Memory B cell (primary cell): ENCODE data around the gene DTX3.

Experiments used
- ATAC-seq: fragments of 150-1000 bp; cut with Tn5 transposase; 2 replicates; pipeline ENCODE4 v1.10.0; 2021; ENCODE audit warnings: low read depth, mild to moderate bottlenecking, moderate library complexity
- DNase-seq, 2 donors: peaks; one replicate each; pipeline ENCODE4 v3.0.0; 2022; ENCODE audit warnings: low spot score in 2 of 2
- H3K27ac Mint-ChIP-seq: one replicate; pipeline ENCODE4 v1.8.0; 2022; ENCODE audit warnings: mild to moderate bottlenecking, moderate library complexity, mixed read lengths
- H3K27me3 Mint-ChIP-seq: one replicate; pipeline ENCODE4 v1.8.0; 2022; ENCODE audit warnings: mixed read lengths
- H3K36me3 Mint-ChIP-seq: one replicate; pipeline ENCODE4 v1.8.0; 2022; ENCODE audit warnings: mild to moderate bottlenecking, mixed read lengths
- H3K4me1 Mint-ChIP-seq: one replicate; pipeline ENCODE4 v1.8.0; 2022; ENCODE audit warnings: mixed read lengths
- H3K4me3 Mint-ChIP-seq: one replicate; pipeline ENCODE4 v1.8.0; 2022; ENCODE audit warnings: mild to moderate bottlenecking, moderate library complexity, mixed read lengths
- H3K9me3 Mint-ChIP-seq: one replicate; pipeline ENCODE4 v1.8.0; 2022; ENCODE audit warnings: mixed read lengths

DTX3 gene

DNA sequence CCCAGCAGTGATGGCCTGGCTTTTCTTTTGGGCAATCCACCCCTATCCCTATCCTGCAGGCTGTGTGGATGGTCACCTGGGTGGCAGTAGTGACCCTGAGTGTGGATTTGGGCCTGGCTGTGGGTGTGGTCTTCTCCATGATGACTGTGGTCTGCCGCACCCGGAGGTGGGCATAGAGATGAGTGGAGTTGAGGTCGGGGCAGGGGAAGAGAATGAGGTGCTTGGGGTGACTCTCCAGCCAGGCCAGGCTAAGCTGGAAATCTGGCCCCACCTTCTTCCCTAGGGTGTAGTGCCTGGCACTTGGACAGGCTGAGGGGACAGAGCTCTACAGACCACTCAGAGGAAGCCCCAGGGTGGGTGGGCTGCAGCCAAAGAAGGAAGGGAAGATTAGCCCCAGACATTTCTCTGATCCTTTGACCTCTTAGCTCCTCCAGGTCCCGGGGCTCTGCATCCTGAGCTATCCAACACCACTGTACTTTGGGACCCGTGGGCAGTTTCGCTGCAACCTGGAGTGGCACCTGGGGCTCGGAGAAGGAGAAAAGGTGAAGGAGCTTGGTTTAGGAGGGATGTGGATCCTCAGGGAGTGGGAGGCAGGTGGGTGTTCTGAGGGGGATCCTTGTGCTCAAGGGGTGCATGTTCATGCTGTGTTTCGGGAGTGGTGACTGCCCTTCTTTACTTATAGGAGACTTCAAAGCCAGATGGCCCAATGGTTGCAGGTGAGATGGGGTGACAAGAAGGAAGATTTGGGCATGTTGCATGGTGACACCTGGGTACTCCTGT lies 20.0 kb downstream of the DTX3 start:
- Mint-ChIP-seq H3K4me3 (no peak overlapping the region), H3K36me3 (no peaks in the 10 kb centered on the region), H3K27ac (no peak overlapping the region), H3K27me3 (peaks cover 63% of the 10 kb centered on the region), H3K4me1 (peaks cover 31% of the 10 kb centered on the region), H3K9me3 (no peaks in the 10 kb centered on the region)
- no peak for DNase-seq
- ATAC-seq, result no peak

DNA sequence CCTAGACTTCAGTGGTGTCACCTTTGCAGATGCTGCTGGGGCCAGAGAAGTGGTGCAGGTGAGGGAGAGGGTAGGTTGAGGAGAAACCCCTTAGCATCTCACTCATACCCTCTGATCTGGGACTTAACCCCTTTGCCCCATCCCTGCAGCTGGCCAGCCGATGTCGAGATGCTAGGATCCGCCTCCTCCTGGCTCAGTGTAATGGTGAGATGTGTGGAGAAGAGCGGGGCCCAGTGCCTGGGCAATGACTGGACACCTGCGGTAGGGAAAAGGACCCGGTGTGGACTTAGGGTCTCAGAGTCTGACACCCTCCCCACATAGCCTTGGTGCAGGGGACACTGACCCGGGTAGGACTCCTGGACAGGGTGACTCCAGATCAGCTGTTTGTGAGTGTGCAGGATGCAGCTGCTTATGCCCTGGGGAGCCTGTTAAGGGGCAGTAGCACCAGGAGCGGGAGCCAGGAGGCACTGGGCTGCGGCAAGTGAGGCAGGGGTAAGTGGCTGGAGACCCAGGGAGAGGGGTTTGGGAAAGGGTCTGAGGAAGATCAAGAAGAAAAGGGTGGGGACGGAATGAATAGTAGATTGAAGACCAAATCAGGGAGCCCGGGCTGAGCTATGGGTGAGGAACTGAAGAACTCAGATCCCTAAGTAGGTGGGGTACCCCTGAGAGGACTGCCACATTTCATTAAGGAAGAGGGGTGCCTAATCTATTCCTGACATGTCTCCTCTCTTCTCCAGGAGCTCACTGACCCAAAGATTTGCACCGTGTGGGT lies 20.8 kb downstream of the DTX3 start:
- ATAC-seq, result no peak
- H3K4me1 Mint-ChIP-seq, result peaks cover 28% of the 10 kb centered on the region
- no peaks in the 10 kb centered on the region for H3K9me3 Mint-ChIP-seq
- no peak overlapping the region for H3K27ac Mint-ChIP-seq
- H3K4me3 Mint-ChIP-seq, result no peak overlapping the region
- DNase-seq, result no peak
- no peaks in the 10 kb centered on the region for H3K36me3 Mint-ChIP-seq
- peaks cover 63% of the 10 kb centered on the region for H3K27me3 Mint-ChIP-seq

DNA sequence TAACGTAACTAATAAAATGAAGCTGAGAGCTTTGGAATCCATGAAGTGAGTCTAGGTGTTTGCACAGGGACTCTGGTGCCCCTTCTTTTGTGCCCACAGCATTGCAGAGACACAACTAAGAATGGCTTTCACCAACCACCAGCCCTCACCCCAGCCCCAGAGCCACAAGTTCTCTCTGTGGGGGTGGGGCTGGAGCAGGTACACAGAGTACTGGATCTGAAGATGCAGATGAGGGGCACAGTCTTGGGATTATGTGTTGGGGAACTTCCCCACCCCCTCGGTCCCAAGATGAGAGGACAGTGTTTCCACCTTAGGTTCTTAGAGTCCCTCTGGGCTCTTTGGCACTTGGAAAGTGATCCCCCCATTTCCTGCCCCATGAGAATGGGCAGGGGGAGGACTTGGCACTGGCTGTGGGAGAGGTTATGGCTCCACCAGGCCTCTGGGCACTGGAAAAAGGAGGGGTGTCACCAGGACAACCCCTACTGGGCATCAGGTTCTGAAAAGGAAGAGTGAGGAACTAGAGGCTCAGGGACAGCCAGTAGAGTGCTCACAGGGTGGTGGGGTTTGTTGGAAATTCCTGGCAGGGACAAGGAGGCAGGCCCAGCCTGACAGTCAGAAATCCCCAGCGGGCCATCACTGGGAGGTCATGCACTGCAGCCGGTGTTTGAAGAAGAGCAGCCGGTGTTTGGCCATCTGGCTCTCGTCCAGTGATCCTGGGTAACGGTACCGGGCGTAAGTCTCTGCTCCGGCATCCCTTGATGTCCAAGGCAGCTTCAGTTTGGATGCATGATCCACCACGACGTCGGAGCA lies 21.7 kb downstream of the DTX3 start:
- Mint-ChIP-seq H3K4me1 (peaks cover 19% of the 10 kb centered on the region), H3K4me3 (no peak overlapping the region), H3K9me3 (no peaks in the 10 kb centered on the region), H3K36me3 (no peaks in the 10 kb centered on the region), H3K27me3 (peaks cover 61% of the 10 kb centered on the region), H3K27ac (no peak overlapping the region)
- no peak for DNase-seq
- ATAC-seq, result no peak

DNA sequence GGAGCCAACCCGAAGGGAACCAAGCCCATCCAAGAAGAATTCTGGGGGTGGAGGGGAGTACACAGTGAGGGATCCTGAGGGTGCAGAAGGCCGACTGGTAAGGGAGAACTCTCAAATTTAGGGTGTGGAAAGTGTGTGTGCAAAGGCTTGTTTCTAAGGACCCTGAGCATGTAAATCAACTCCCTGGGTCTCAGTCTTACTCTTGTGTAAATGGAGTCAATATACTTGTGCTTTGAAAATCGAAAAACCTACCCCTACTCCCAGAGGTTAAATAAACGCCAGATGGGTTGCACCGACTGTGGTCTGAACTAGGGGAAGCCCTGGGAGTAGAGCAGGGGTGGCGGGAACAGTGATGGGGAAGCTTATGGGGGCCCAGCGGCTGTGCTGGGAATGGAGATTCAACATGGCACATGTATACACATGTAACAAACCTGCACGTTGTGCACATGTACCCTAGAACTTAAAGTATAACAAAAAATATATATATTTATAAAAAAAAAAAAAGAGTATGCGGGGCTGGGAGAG lies 22.4 kb downstream of the DTX3 start:
- Mint-ChIP-seq H3K36me3 (no peaks in the 10 kb centered on the region), H3K27me3 (peaks cover 63% of the 10 kb centered on the region), H3K4me3 (peak overlapping the region; percentile 47), H3K27ac (no peak overlapping the region), H3K9me3 (no peaks in the 10 kb centered on the region), H3K4me1 (peaks cover 13% of the 10 kb centered on the region)
- no peak for ATAC-seq
- DNase-seq, result no peak

DNA sequence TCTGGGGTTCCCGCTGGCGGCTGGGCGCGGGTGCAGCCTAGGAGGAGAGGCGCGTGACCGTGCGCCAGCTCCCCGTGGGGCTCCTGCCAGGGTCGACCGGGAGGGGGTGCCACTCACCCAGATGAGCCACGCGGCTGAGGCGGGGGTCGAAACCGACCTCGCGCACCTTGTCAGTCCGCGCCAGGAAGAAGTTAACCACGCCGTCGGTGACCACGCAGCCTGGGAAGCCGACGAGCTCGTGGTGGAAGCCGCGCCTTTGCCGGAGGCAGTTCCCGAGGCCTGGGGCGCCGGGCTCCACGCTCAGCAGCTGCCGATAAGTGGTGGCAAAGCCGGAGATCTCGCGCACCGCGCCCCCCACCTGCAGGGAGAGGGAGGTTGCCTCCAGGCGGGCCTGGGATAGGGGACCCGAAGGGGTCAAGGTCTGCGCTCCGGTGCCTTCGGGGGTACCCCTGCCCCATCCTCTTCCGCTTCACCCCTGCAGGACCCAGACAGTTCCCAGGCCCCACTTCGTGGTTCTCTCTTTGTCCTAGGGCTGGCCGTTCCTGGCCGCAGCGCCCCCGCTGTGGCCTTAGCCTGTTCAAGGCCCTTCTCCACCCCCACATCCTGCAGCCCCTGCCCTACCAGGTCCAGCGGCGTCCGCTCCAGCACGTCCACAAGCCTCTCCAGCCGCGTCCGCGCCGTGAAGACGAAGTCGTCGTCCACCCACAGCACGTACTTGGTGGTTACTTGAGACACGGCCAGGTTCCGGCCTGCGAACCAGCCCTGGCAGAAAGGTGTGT lies 23.1 kb downstream of the DTX3 start:
- H3K36me3 Mint-ChIP-seq, result no peaks in the 10 kb centered on the region
- no peaks in the 10 kb centered on the region for H3K9me3 Mint-ChIP-seq
- H3K27me3 Mint-ChIP-seq, result peaks cover 59% of the 10 kb centered on the region
- peak overlapping the region; percentile 27 for H3K4me3 Mint-ChIP-seq
- DNase-seq, result peak in 1 of 2 donors; percentile 18
- H3K4me1 Mint-ChIP-seq, result peaks cover 13% of the 10 kb centered on the region
- H3K27ac Mint-ChIP-seq, result no peak overlapping the region
- ATAC-seq, result peak; percentile 51

DNA sequence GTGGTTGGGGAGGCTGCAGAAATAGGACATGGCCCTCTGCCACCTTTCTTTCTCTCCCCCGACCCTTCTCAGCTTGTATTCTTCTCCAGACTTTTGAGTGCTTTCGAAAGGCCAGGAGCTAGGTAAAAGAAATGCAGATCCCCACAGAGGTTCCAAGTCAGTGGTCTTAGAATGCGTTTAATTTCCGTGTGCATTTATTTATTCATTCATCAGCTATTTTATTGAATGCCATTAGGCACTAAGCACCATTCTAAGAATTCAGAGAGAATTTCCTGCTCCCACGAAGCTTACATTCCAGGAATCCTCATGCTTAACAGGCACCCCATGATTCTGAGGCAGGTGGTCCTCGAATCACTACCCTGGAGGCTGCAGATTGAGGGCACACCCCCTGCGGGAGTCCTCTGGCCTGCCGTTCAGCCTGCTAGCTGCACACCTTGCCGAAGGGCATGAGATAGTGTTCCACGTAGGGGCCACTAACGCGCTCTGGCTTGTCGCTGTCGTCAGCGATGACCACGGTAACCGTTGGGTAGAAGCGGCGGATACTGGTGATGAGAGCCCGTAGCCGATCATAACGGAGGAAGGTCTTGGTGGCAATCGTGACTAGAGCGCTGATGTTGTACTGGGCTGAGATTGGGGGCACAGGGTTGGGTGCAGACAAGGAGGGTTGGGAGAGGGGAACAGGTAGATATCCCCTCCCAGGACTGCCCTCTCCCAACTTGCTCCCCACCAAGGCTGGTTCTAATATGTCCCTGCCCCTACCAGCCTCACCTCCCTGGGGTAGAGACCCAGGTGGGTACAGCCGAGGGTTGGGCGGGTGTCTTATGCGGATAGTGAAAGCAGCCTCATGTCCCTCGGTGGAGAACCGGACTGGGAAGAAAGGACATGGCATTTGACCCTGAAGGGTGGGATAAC lies 23.9 kb downstream of the DTX3 start:
- H3K27me3 Mint-ChIP-seq, result peaks cover 55% of the 10 kb centered on the region
- peaks cover 15% of the 10 kb centered on the region for H3K4me1 Mint-ChIP-seq
- H3K9me3 Mint-ChIP-seq, result no peaks in the 10 kb centered on the region
- peak overlapping the region; percentile 27 for H3K4me3 Mint-ChIP-seq
- no peak for ATAC-seq
- H3K36me3 Mint-ChIP-seq, result no peaks in the 10 kb centered on the region
- no peak for DNase-seq
- no peak overlapping the region for H3K27ac Mint-ChIP-seq

DNA sequence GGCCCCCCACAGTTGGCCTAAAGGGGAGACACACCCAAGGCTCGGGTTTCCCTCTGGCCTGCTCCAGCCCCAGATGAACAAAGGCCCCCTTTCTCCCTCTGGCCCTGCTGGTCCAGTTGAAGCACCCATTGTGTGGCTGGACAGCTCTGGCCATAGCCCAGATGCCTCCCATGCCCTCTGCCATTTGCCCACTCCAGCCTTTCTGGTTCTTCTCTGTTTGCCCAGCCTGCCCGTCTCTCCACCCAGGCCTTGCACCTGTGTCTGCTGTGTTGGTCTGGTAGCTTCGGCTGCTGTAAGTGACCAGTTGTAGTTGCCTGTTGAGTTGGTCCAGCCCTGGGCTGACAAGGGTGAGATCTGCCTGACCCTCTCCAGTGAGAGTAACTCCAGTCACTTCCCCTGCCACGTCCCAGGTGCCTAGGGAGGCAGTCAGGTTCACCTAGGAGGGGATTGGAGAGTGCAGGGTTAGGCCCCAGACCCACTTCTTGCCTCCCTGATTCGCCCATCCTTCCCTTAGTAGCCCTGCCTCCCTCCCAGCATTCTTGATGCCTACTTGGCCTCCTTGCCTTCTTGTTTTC lies 25.4 kb downstream of the DTX3 start:
- H3K4me1 Mint-ChIP-seq, result peaks cover 15% of the 10 kb centered on the region
- no peak for DNase-seq
- H3K27me3 Mint-ChIP-seq, result peaks cover 48% of the 10 kb centered on the region
- H3K36me3 Mint-ChIP-seq, result no peaks in the 10 kb centered on the region
- ATAC-seq, result no peak
- no peaks in the 10 kb centered on the region for H3K9me3 Mint-ChIP-seq
- no peak overlapping the region for H3K27ac Mint-ChIP-seq
- H3K4me3 Mint-ChIP-seq, result no peak overlapping the region

DNA sequence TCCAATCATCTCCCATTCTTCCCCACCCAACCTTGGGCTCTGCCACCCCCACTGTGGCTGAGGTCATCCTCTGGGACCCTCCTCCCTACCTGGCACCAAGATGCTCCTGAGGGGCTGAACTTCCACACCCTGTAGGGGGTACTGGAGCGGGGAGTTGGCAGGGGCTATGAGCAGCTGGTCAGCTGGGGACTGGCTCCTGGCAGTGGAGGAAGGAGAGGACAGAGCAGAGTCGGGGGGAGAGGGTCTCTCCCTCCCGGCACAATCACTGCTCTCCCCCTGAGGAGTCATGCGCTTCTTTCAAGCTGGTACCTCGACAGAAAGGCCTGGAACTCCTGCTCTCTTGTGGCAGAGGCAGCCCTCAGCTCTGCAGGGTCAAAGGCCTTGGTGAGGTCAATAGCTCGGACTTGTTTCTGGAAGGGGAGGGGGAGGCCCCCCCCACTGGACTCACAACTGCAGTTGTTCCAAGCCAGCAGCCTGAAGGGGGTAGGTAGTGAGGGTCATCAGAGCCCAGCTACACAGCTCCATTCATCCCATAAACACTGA lies 26.3 kb downstream of the DTX3 start:
- no peak overlapping the region for H3K4me3 Mint-ChIP-seq
- no peaks in the 10 kb centered on the region for H3K9me3 Mint-ChIP-seq
- H3K27me3 Mint-ChIP-seq, result peaks cover 39% of the 10 kb centered on the region
- ATAC-seq (no peak), DNase-seq (no peak)
- H3K4me1 Mint-ChIP-seq, result peaks cover 15% of the 10 kb centered on the region
- H3K27ac Mint-ChIP-seq, result no peak overlapping the region
- H3K36me3 Mint-ChIP-seq, result no peaks in the 10 kb centered on the region

DNA sequence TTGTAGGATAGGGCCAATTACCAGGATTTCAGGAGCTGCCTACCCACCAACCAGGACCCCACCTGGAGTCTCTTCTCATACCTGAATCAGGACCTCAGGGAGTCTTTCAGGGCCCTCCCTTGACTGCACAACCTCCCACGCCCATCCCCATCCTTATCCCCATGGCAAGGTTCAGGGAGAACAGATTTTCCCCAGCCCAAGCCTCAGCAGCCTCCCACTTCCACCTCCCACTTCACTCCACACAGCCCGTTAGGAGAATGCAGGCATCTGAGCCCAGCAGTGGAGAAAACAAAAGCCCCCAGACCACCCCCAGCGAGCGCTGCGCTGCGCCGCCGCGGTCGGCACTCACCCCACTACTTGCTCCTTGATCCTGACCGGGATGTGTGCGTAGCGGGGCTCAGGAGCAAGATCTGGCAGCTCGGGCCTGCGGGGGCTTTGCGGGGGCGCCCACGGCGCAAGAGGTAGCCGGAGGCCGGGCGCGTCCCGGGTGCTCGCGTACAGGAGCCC lies 27.0 kb downstream of the DTX3 start:
- peak in 1 of 2 donors; percentile 22 for DNase-seq
- Mint-ChIP-seq H3K4me3 (peak overlapping the region; percentile 33), H3K9me3 (no peaks in the 10 kb centered on the region), H3K27ac (no peak overlapping the region), H3K36me3 (no peaks in the 10 kb centered on the region), H3K27me3 (peaks cover 38% of the 10 kb centered on the region), H3K4me1 (peaks cover 15% of the 10 kb centered on the region)
- no peak for ATAC-seq

DNA sequence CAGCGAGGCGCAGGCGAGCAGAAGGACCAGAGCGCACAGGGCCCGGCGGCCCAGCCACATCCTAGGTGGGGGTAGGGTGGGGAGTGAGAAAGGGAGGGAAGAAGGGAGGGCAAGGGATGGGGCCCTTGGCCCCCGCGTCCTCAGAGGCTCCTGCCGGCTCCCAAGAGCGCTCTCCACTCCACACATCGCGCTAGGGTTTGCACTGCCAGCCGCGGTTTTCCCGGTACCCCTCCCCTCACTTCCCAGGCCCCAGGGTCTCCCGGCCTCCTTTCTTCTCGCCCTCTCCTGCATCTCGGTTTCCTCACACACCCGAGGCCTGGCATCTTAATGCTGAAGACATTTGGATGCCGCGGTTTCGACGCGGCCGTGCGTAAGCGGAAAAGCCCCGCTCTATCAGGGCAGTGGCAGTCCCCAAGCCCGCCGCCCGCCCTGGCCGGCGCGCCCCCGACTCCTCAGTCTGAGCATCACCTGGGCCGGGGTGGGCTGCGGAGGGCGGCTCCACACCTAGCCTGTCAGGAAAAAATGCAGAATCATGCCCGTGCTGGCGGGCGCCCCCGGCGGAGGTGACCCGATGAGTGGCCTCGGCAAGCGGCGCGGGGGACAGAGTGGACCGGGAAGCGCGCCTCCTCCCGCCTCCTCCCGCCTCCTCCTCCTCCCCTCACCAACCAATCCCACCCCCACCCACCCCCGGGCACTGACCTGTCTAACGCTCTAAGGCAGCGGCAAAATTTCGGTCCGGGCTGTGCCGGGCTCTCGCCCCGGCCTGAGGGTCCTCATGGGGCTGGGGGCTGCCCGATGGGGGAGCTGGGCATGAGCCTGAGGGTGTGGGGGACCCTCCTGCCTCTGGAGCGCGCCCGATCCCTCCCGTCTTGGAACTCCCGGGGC lies 27.7 kb downstream of the DTX3 start:
- H3K4me3 Mint-ChIP-seq, result peak overlapping the region; percentile 72
- no peaks in the 10 kb centered on the region for H3K9me3 Mint-ChIP-seq
- no peaks in the 10 kb centered on the region for H3K36me3 Mint-ChIP-seq
- peak in 1 of 2 donors; percentile 36 for DNase-seq
- peaks cover 11% of the 10 kb centered on the region for H3K4me1 Mint-ChIP-seq
- H3K27me3 Mint-ChIP-seq, result peaks cover 33% of the 10 kb centered on the region
- H3K27ac Mint-ChIP-seq, result peak overlapping the region; percentile 18
- peak; percentile 44 for ATAC-seq
